ENCODE data around the gene GRN.
A peak's percentile ranks its signal among the peaks of the same experiment; 100 is the strongest.
"Not testable (repeated sequence)": the region's sequence is repeated elsewhere in the genome, so short reads cannot be mapped to it uniquely, and the experiment has no call there.

Gene GRN

GRCh38 chr17:44362949-44363612, 18.0 kb downstream of the GRN start:
- DNase-seq: no peak

- peak; percentile 34 for DNase-seq
These were observed 18.6 kb downstream of the GRN start, which contains the start of gene FAM171A2 for GRCh38 chr17:44363613-44364159. FAM171A2 (minus strand) TSS chr17:44363853; CDS start chr17:44363714, 139 bp downstream.

GRCh38 chr17:44365051-44365450, 19.9 kb downstream of the GRN start:
- not testable (repeated sequence) for DNase-seq

- no peak for DNase-seq
These were observed 22.3 kb downstream of the GRN start for GRCh38 chr17:44367231-44367979.

GRCh38 chr17:44368391-44369243, 23.5 kb downstream of the GRN start:
- DNase-seq: not testable (repeated sequence)

- not testable (repeated sequence) for DNase-seq
These were observed 24.4 kb downstream of the GRN start for GRCh38 chr17:44369414-44370023.

GRCh38 chr17:44372036-44372435, 26.9 kb downstream of the GRN start:
- no peak for DNase-seq

- no peak for DNase-seq
These were observed 29.4 kb downstream of the GRN start for GRCh38 chr17:44374306-44375195.

- DNase-seq: no peak
These were observed 30.3 kb downstream of the GRN start for GRCh38 chr17:44375196-44376017.

- no peak for DNase-seq
These were observed 31.0 kb downstream of the GRN start for GRCh38 chr17:44376124-44376523.

- no peak for DNase-seq
These were observed 31.7 kb downstream of the GRN start for GRCh38 chr17:44376779-44377178.

- DNase-seq: no peak
These were observed 33.1 kb downstream of the GRN start for GRCh38 chr17:44378171-44378705.

- DNase-seq: no peak
These were observed 34.8 kb downstream of the GRN start for GRCh38 chr17:44379887-44380286.

- no peak for DNase-seq
These were observed 35.7 kb downstream of the GRN start for GRCh38 chr17:44380767-44381166.

GRCh38 chr17:44381810-44382305, 36.8 kb downstream of the GRN start:
- DNase-seq: no peak

GRCh38 chr17:44382917-44383316, 37.8 kb downstream of the GRN start:
- no peak for DNase-seq

GRCh38 chr17:44383363-44383762, 38.3 kb downstream of the GRN start:
- no peak for DNase-seq

GRCh38 chr17:44383861-44384260, 38.8 kb downstream of the GRN start:
- no peak for DNase-seq

- DNase-seq: no peak
These were observed 39.2 kb downstream of the GRN start for GRCh38 chr17:44384281-44384822.

GRCh38 chr17:44384823-44385286, 39.8 kb downstream of the GRN start:
- DNase-seq: no peak
